ENCODE data around the gene CR2. TPM values are rescaled to one million over a fixed set of nuclear protein-coding genes. Genes with fewer than 3 reads are reported as not detected.

CR2 gene
- total RNA-seq, 6 experiments from 2014 or later = not detected

DNA sequence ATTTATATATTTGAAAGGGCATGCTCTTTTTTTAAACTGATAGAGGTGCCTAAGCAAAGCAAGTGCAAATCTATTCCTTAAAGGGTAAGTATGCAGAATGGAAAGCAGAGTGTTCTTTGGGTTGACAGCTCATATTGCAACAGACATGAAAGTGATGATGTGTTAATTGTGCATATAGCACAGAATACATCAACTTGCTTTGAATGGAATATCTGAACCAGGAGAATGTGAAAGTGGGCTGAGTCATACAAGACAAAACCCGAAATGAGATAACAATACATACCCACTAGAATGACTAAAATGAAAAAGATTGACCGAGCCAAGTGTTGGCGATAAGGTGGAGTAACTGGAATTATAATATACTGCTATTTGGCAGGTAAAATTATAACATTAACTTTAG is 46.2 kb downstream of the CR2 start:
- no peaks in the 10 kb centered on the region for H3K36me3 Mint-ChIP-seq (ENCODE audit: low read depth)
- DNase-seq = no peak
- TF ChIP-seq, protein P1, sequence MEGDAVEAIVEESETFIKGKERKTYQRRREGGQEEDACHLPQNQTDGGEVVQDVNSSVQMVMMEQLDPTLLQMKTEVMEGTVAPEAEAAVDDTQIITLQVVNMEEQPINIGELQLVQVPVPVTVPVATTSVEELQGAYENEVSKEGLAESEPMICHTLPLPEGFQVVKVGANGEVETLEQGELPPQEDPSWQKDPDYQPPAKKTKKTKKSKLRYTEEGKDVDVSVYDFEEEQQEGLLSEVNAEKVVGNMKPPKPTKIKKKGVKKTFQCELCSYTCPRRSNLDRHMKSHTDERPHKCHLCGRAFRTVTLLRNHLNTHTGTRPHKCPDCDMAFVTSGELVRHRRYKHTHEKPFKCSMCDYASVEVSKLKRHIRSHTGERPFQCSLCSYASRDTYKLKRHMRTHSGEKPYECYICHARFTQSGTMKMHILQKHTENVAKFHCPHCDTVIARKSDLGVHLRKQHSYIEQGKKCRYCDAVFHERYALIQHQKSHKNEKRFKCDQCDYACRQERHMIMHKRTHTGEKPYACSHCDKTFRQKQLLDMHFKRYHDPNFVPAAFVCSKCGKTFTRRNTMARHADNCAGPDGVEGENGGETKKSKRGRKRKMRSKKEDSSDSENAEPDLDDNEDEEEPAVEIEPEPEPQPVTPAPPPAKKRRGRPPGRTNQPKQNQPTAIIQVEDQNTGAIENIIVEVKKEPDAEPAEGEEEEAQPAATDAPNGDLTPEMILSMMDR (IDR thresholded peaks at IDR 0.05) = no peak
- no peaks in the 10 kb centered on the region for H3K9me3 Mint-ChIP-seq
- H3K27me3 Mint-ChIP-seq (ENCODE audit: insufficient read depth) = peaks cover 21% of the 10 kb centered on the region
- H3K4me1 Mint-ChIP-seq (ENCODE audit: low read depth) = peaks cover 6% of the 10 kb centered on the region; the same call in 1 of the 2 replicates
- H3K27ac Mint-ChIP-seq = no peak overlapping the region
- H3K4me3 Mint-ChIP-seq = no peak overlapping the region

DNA sequence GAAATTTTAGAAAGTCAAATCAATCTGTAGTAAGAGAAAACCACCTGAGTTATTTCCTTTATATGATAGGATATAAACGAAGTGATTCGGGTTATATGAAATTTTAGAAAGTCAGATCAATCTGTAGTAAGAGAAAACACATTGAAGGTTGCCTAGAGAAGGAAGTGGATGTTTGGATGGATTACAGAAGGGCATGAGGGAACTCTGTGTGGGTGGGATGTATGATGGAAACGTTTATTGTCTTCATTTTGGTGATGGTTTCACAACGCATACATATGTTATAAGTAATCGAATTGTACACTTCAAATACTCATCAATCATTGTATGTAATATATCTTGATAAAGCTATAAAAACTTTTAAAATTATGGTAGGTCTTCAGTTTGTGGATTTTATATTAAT is 46.9 kb downstream of the CR2 start:
- DNase-seq = no peak
- Mint-ChIP-seq H3K4me1 (ENCODE audit: low read depth) (peaks cover 6% of the 10 kb centered on the region; the same call in 1 of the 2 replicates), H3K27ac (no peak overlapping the region), H3K4me3 (no peak overlapping the region), H3K9me3 (no peaks in the 10 kb centered on the region), H3K36me3 (ENCODE audit: low read depth) (no peaks in the 10 kb centered on the region), H3K27me3 (ENCODE audit: insufficient read depth) (peaks cover 21% of the 10 kb centered on the region)
- TF ChIP-seq, protein P1 (IDR thresholded peaks at IDR 0.05) = no peak

DNA sequence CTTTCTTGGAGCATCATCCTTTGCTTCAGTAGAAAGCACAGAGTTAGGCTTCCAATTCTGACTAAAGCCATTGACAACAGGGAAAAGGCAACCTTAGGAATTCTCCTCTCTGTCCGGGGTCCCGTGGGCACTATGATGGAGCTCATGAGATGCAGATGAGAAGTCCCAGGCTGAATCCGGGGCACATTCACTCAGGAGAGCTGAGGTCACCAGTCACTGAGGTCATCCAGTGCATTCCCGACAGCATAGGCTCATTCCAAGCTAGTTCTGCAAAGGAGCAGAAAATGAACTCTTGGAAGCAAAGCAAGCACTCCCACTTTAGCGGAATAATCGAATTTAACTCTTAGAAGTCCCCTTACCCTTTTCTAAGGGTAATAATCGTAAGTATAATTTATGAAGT is 48.6 kb downstream of the CR2 start:
- TF ChIP-seq, protein P1 (IDR thresholded peaks at IDR 0.05) = no peak
- Mint-ChIP-seq H3K27me3 (ENCODE audit: insufficient read depth) (peaks cover 18% of the 10 kb centered on the region; the same call in 1 of the 2 replicates), H3K36me3 (ENCODE audit: low read depth) (no peaks in the 10 kb centered on the region), H3K9me3 (no peaks in the 10 kb centered on the region), H3K4me3 (no peak overlapping the region), H3K27ac (no peak overlapping the region), H3K4me1 (ENCODE audit: low read depth) (peaks cover 6% of the 10 kb centered on the region; the same call in 1 of the 2 replicates)
- DNase-seq = no peak

DNA sequence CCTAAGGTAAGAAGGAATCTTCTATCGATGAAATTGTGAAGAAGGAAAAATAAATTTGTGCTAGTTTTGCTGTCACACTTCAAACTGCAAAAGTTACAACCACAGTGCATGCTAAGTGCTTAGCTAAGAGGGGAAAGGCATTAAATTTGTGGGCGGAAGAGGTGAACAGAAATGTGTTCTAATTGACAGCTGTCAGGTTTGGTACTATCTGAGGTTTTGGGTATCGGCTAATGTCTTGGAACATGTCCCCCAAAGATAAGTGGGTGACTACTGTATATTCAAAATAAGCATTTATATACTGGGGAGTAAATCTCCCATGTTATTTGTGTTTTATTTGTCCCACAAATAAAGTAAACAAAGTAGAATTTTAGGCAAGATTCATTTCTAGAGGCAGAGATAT is 49.8 kb downstream of the CR2 start:
- no peak for DNase-seq
- H3K36me3 Mint-ChIP-seq (ENCODE audit: low read depth) = no peaks in the 10 kb centered on the region
- no peak overlapping the region for H3K27ac Mint-ChIP-seq
- no peak overlapping the region for H3K4me3 Mint-ChIP-seq
- TF ChIP-seq, protein P1 (IDR thresholded peaks at IDR 0.05) = no peak
- peaks cover 15% of the 10 kb centered on the region; the same call in 1 of the 2 replicates for H3K27me3 Mint-ChIP-seq (ENCODE audit: insufficient read depth)
- H3K9me3 Mint-ChIP-seq = no peaks in the 10 kb centered on the region
- peaks cover 6% of the 10 kb centered on the region; the same call in 1 of the 2 replicates for H3K4me1 Mint-ChIP-seq (ENCODE audit: low read depth)

DNA sequence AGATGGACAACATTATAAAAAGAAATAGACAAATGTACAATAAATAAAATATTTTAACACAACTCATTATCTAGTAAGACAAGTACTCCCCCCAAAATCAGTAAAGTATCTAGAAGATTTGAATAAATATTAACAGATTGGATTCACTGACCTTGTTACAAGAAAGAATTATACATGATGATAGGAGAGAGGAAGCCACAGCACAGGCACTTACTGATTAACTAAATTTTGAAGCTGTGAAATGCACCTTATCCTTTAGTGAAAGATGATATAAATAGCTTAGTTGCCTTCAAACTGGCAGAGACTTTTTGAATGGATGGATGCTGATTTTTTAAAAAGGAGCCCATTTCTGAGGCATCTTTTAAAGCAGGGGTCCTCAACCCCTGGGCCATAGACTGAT is 50.3 kb downstream of the CR2 start:
- H3K36me3 Mint-ChIP-seq (ENCODE audit: low read depth) = no peaks in the 10 kb centered on the region
- peaks cover 6% of the 10 kb centered on the region; the same call in 1 of the 2 replicates for H3K4me1 Mint-ChIP-seq (ENCODE audit: low read depth)
- no peak overlapping the region for H3K4me3 Mint-ChIP-seq
- no peaks in the 10 kb centered on the region for H3K9me3 Mint-ChIP-seq
- peaks cover 17% of the 10 kb centered on the region; the same call in 1 of the 2 replicates for H3K27me3 Mint-ChIP-seq (ENCODE audit: insufficient read depth)
- DNase-seq = no peak
- TF ChIP-seq, protein P1 (IDR thresholded peaks at IDR 0.05) = no peak
- no peak overlapping the region for H3K27ac Mint-ChIP-seq

DNA sequence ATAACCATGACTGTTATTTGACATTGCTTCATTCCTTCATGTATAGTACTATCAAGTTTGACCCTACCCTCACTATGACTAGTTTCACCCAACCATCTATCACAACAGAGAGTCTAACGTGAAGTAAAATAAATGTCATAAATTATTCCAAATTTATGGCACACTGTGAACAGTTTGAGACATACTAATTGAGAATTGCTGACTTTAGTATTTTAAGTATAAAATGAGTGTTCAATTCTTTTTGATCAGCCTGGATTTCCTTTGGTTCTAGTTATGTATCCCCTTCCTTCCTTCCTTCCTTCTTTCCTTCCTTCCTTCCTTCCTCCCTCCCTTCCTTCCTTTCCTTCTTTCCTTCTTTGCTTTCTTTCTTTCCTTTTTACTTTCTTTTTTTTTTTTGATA is 56.3 kb downstream of the CR2 start:
- DNase-seq = no peak
- H3K4me3 Mint-ChIP-seq = no peak overlapping the region
- peaks cover 15% of the 10 kb centered on the region; the same call in 1 of the 2 replicates for H3K27me3 Mint-ChIP-seq (ENCODE audit: insufficient read depth)
- no peaks in the 10 kb centered on the region for H3K4me1 Mint-ChIP-seq (ENCODE audit: low read depth)
- H3K9me3 Mint-ChIP-seq = no peaks in the 10 kb centered on the region
- TF ChIP-seq, protein P1 (IDR thresholded peaks at IDR 0.05) = no peak
- no peaks in the 10 kb centered on the region for H3K36me3 Mint-ChIP-seq (ENCODE audit: low read depth)
- no peak overlapping the region for H3K27ac Mint-ChIP-seq

Data from HFFc6 (cell line).